RWPE1 (cell line): Measurements from ENCODE around the gene LPAR6.

ENCODE experiments used
- CTCF ChIA-PET: fragments of 350-600 bp; sonication (Branson Sonifier 250); formaldehyde crosslinking; extraction: SDS; loops from one replicate; lab custom pipeline; 2021; lab: Yijun Ruan, JAX
- POLR2A ChIA-PET: fragments of 400-600 bp; formaldehyde crosslinking; extraction: SDS; loops from one replicate; lab custom pipeline; 2020; ENCODE audit warnings: antibody characterized with exemption; ENCODE audit not compliant: low non-redundant PET; lab: Yijun Ruan, JAX
- DNase-seq: peaks from one replicate; pipeline ENCODE4 v3.0.0; 2012; ENCODE audit warnings: low spot score
- H3K27ac ChIP-seq: fragments of 450-650 bp; 2 replicates; pipeline ENCODE4 v1.5.1; 2017
- TF ChIP-seq, protein P1 (sequence below): fragments of 450-650 bp; conservative IDR thresholded peaks from 2 replicates; pipeline ENCODE4 v1.5.1; 2017; ENCODE audit warnings: low read depth, mild to moderate bottlenecking

LPAR6 gene

DNA sequence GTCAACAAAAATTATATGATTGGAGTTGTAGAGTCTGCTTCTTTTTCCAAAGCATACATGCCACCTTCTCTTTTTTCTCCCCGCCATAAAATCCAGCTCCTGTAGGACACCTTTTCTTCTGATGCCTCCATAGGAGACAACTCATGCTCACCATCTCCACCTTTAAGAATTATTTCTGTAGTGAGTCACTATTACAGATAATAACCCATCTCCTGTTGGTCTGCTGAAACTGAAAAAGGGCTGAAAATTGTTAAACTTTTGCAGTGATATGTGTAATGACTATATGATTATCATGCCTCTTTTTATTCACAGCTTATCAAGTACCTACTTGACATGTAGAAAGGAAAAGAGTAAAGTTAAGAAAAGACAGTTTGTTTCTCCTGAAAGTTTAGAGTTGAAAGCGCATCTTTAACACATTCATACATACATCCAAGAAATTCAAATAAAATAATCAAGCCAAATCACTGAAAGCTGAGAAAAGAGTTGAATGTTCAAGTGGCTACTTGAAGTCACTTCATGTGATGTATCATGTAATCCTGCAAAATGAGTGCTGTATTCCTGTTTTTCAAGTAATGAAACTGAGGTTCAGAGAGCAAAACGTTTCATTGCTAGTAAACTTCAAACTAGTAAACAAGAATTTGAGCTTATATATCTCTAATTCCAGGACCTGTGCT lies 35.5 kb upstream of the LPAR6 start:
- CTCF ChIA-PET: interaction anchor here (0.6 to 0.8 kb wide), 3 partner anchors 29 to 321 kb away, joined by 3 read pairs; no protein-coding TSS in a partner anchor
- POLR2A ChIA-PET: no interaction called here
- TF ChIP-seq, protein P1, sequence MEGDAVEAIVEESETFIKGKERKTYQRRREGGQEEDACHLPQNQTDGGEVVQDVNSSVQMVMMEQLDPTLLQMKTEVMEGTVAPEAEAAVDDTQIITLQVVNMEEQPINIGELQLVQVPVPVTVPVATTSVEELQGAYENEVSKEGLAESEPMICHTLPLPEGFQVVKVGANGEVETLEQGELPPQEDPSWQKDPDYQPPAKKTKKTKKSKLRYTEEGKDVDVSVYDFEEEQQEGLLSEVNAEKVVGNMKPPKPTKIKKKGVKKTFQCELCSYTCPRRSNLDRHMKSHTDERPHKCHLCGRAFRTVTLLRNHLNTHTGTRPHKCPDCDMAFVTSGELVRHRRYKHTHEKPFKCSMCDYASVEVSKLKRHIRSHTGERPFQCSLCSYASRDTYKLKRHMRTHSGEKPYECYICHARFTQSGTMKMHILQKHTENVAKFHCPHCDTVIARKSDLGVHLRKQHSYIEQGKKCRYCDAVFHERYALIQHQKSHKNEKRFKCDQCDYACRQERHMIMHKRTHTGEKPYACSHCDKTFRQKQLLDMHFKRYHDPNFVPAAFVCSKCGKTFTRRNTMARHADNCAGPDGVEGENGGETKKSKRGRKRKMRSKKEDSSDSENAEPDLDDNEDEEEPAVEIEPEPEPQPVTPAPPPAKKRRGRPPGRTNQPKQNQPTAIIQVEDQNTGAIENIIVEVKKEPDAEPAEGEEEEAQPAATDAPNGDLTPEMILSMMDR: no peak
- no peak for DNase-seq
- no peak overlapping the region for H3K27ac ChIP-seq

DNA sequence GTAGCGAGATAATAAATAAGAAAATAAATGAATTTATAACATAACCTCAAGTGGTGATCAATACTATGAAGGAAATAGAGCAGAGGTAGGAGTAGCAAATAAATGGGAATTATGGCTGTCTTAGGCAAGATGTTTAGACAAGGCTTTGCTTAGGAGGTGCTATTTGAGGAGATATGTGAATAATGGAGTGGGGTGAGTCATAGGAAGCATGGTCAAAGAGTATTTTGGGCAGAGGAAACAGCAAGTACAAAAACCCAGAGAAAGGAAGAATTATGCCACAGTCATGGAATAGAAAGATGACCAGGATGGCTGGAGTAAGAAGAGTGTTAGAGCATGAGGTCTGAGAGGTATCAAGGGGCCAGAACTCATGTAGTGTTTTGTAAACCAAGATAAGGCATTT lies 33.6 kb upstream of the LPAR6 start:
- ChIA-PET CTCF (no interaction called here), POLR2A (no interaction called here)
- TF ChIP-seq, protein P1: no peak
- DNase-seq: peak; percentile 29
- H3K27ac ChIP-seq: no peak overlapping the region

DNA sequence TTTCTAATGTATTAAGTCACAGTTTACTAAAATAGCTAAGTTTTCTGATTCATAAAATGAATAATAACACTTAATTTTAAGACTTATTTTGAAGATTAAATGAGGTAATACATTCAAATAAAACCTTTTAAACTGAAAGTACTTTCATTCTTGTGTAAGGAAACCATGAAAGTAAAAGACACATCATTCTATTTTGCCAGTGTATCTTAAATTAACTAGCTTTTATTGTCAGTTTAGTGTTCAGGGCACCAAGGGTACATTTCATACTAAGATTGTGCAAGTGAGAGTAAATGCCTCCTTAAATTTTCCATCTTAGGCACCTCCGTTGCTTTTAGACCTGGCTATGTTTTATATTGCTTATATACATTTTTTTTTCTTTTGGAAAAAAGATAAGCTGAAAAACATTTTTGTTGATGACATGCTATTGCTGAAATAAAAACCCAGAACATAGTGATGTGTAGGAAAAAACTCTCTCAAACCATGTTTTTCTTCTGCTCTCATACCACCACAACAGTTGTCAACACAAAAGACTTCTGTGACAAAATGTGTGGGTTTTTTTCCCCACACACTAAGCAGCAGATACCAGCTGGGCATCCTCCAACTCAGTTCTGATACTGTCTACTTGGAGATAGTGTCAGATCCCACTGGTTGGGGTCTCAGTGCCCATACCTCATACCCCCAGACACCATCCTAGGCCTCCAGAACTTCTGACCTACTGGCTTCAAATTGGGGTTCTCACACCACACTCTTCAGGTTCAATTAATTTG lies 30.7 kb upstream of the LPAR6 start:
- ChIA-PET POLR2A (no interaction called here), CTCF (interaction anchor here (0.5 kb wide), 1 partner anchor 406 kb away, joined by 3 read pairs; the partner anchor contains the start of gene NUDT15)
- no peak for DNase-seq
- TF ChIP-seq, protein P1: no peak
- no peak overlapping the region for H3K27ac ChIP-seq

DNA sequence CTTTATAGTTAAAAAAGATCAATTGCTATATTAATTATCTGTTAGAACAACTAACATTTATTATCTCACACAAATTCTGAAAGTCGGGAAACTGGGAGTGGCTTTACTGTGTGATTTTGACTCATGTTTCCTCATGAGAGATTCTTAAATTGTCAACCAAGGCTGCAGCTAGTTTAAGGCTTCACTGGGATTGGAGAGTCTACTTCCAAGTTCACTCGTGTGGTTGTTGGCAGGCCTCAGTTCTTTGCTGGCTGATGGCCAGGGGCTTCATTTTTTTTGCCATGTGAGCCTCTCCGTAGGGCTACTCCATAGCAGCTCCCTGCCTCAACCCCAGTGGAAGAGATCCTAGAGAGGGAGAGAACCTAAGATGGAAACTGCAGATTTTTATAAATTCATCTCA lies 24.5 kb upstream of the LPAR6 start:
- ChIA-PET POLR2A (no interaction called here), CTCF (no interaction called here)
- H3K27ac ChIP-seq: peak overlapping the region; percentile 59
- TF ChIP-seq, protein P1: no peak
- DNase-seq: no peak

DNA sequence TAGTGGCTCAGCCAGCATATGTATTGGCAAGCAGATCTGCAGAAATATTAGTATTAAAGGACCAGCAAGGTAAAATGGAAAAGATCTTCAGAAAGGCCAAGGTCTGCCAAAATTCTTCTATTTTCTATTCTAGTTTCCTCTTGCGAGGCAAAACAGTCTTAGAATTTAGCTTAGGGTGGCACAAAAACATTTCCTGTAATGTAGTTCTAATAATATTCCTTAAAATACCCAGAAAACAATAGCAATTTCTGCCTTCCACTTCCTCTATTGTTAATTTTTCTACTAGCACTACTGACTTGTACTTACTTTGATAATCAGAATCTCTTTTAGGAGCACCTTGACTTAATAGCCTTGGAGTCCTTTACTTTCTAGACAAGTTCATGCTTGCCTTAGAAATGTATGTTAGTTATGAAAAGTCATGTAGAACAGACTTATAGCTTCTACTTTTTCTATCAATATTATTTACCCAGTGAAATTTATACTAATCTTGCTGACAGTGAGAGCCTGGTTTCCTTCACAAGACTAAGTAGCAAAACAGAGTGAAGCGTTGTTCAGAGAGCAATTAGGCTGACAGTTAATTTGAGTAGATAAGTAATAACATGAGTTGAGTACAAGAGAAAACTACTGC lies 23.9 kb upstream of the LPAR6 start:
- peak overlapping the region; percentile 75 for H3K27ac ChIP-seq
- TF ChIP-seq, protein P1: no peak
- ChIA-PET POLR2A (no interaction called here), CTCF (interaction anchor here (0.7 kb wide), 1 partner anchor 313 kb away, joined by 3 read pairs; no protein-coding TSS in a partner anchor)
- DNase-seq: no peak

DNA sequence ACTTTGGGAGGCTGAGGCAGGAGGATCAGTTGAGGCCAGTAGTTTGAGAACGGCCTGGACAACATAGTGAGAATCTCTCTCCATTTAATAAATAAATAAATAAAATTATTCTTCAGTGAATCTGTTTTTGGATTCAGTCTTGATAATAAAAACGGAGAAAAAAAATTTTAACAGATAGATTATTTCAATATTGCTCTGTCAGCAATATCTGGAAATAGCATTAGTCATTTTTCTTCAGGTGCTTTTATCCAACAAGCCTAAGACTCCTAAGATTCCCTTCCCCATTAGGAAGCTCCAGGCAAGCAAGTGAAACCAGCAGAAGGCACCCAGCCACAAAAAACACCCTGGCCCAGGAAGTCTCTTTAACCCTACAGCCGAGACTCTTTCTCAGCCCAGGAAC lies 21.3 kb upstream of the LPAR6 start:
- CTCF ChIA-PET: interaction anchor here (0.6 kb wide), 1 partner anchor 1135 kb away, joined by 5 read pairs; no protein-coding TSS in a partner anchor
- POLR2A ChIA-PET: no interaction called here
- no peak overlapping the region for H3K27ac ChIP-seq
- TF ChIP-seq, protein P1: no peak
- DNase-seq: no peak
